ENCODE data around the gene GPANK1.

GPANK1 gene

DNA sequence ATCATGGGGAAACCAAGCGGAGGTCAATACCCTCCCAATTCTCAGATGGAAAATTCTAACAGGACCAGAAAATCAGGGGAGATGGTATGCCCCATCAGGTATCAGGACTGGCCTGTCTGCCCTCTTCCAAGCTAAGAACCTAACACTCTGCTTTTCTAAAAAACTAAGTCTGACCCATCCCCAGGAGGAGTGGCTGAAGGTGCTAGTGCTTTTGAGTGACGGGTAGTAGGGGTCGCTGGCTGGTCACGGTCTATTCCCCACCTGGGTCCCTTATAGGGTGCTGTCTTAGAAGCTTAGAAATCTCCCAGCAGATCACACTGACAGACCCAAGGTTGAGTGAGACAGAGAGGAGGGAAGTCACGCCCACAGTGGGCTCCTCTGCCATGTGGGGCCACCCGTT, 28.7 kb upstream of the GPANK1 start:
- TF ChIP-seq CTCF (IDR thresholded peaks at IDR 0.05; ENCODE audit: insufficient read depth, low read length, poor library complexity, severe bottlenecking): no peak
- Histone ChIP-seq H3F3A (ENCODE audit: insufficient read depth) (0 out of 2 replicates have a peak, but pooled peaks cover 7% of the 10 kb centered on the region), H3K36me3 (ENCODE audit: low read length) (peaks cover 5% of the 10 kb centered on the region; the same call in 1 of the 2 replicates), H4K20me1 (ENCODE audit: low read depth, low read length) (no peaks in the 10 kb centered on the region), H2AFZ (ENCODE audit: low read depth, low read length, severe bottlenecking) (no peak overlapping the region), H3K9ac (ENCODE audit: low read length) (no peak overlapping the region), H3K27me3 (ENCODE audit: low read length) (no peaks in the 10 kb centered on the region), H3K4me2 (ENCODE audit: low read depth, low read length, poor library complexity, severe bottlenecking) (no peak overlapping the region), H3K27ac (ENCODE audit: low read depth, low read length) (no peak overlapping the region), H3K79me2 (ENCODE audit: insufficient read depth, low read length) (no peaks in the 10 kb centered on the region), H3K9me3 (ENCODE audit: insufficient read depth, low read length) (no peaks in the 10 kb centered on the region), H3K4me3 (ENCODE audit: insufficient read depth, low read length, poor library complexity, severe bottlenecking) (no peak overlapping the region), H3K9me2 (replicated peaks; ENCODE audit: insufficient read depth, low read length) (no peaks in the 10 kb centered on the region)

DNA sequence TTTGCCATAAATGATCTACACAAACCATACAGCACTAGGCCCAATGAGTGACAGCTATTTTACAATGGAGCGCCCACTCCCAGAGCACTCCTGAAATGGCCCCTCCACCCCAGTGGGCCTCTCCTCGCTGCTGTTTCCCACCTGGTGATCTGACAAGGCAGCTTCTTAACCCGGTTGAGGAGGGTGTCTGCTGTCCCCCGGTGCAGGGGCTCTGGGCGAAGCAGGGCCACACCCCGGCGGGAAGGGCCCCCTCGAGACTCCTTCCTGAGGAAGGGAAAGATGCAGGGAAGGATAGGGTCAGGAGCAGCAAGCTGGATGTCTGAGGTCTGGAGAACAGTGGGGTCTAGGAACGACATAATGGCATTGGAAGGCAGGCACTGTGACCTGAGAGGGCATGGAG, 28.1 kb upstream of the GPANK1 start:
- H2AFZ ChIP-seq (ENCODE audit: low read depth, low read length, severe bottlenecking): no peak overlapping the region
- TF ChIP-seq EZH2phosphoT487 (conservative IDR thresholded peaks at IDR 0.05; ENCODE audit: low read length): no peak
- TF ChIP-seq CTCF (IDR thresholded peaks at IDR 0.05; ENCODE audit: insufficient read depth, low read length, poor library complexity, severe bottlenecking): no peak
- H3K4me3 ChIP-seq (ENCODE audit: insufficient read depth, low read length, poor library complexity, severe bottlenecking): no peak overlapping the region
- H3K9me3 ChIP-seq (ENCODE audit: insufficient read depth, low read length): no peaks in the 10 kb centered on the region
- H3K79me2 ChIP-seq (ENCODE audit: insufficient read depth, low read length): no peaks in the 10 kb centered on the region
- no peaks in the 10 kb centered on the region for H3K9me2 ChIP-seq (replicated peaks; ENCODE audit: insufficient read depth, low read length)
- no peaks in the 10 kb centered on the region for H3K27me3 ChIP-seq (ENCODE audit: low read length)
- H3K27ac ChIP-seq (ENCODE audit: low read depth, low read length): no peak overlapping the region
- no peaks in the 10 kb centered on the region for H4K20me1 ChIP-seq (ENCODE audit: low read depth, low read length)
- H3F3A ChIP-seq (ENCODE audit: insufficient read depth): 0 out of 2 replicates have a peak, but pooled peaks cover 3% of the 10 kb centered on the region
- H3K36me3 ChIP-seq (ENCODE audit: low read length): peaks cover 5% of the 10 kb centered on the region; the same call in 1 of the 2 replicates
- no peak overlapping the region for H3K9ac ChIP-seq (ENCODE audit: low read length)
- no peak overlapping the region for H3K4me2 ChIP-seq (ENCODE audit: low read depth, low read length, poor library complexity, severe bottlenecking)

DNA sequence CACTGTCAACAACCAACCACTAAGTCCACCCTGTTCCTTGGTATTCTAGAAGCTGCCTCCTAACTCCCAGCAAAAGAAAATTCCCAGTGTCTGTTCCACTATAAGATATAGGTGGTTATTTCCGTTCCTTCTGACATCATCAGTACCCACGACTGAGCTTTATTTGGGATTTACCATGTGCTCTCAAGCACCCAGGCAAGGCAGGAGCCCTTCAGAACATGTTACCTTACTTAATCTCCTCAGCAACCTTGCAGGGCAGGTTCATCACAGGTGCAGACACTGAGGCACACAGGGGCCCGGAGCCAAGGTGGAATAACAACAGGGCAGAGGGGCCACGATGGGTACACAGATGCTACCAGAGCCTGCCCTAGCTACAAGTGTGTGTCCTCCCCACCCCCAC, 27.6 kb upstream of the GPANK1 start:
- Histone ChIP-seq H4K20me1 (ENCODE audit: low read depth, low read length) (no peaks in the 10 kb centered on the region), H3K9me2 (replicated peaks; ENCODE audit: insufficient read depth, low read length) (no peaks in the 10 kb centered on the region), H3K27me3 (ENCODE audit: low read length) (no peaks in the 10 kb centered on the region), H3K4me3 (ENCODE audit: insufficient read depth, low read length, poor library complexity, severe bottlenecking) (no peak overlapping the region), H3K79me2 (ENCODE audit: insufficient read depth, low read length) (no peaks in the 10 kb centered on the region), H3F3A (ENCODE audit: insufficient read depth) (no peaks in the 10 kb centered on the region), H3K36me3 (ENCODE audit: low read length) (peaks cover 5% of the 10 kb centered on the region; the same call in 1 of the 2 replicates), H3K9me3 (ENCODE audit: insufficient read depth, low read length) (no peaks in the 10 kb centered on the region), H3K27ac (ENCODE audit: low read depth, low read length) (no peak overlapping the region), H2AFZ (ENCODE audit: low read depth, low read length, severe bottlenecking) (no peak overlapping the region), H3K9ac (ENCODE audit: low read length) (no peak overlapping the region), H3K4me2 (ENCODE audit: low read depth, low read length, poor library complexity, severe bottlenecking) (no peak overlapping the region)
- TF ChIP-seq EZH2phosphoT487 (conservative IDR thresholded peaks at IDR 0.05; ENCODE audit: low read length) (no peak), CTCF (IDR thresholded peaks at IDR 0.05; ENCODE audit: insufficient read depth, low read length, poor library complexity, severe bottlenecking) (no peak)
